Stimulated activated CD4-positive, alpha-beta T cell treated with anti-CD3 and anti-CD28 coated beads, Interleukin-4, amount 100 ng/mL, for 1 hour (primary cell): ENCODE measurements around the gene THRAP3.
"Not testable (repeated sequence)": the region's sequence is repeated elsewhere in the genome, so short reads cannot be mapped to it uniquely, and the experiment has no call there.

Experiments
- DNase-seq: peaks from one replicate; pipeline ENCODE4 v3.0.0-alpha.2; 2020

The THRAP3 gene

DNA sequence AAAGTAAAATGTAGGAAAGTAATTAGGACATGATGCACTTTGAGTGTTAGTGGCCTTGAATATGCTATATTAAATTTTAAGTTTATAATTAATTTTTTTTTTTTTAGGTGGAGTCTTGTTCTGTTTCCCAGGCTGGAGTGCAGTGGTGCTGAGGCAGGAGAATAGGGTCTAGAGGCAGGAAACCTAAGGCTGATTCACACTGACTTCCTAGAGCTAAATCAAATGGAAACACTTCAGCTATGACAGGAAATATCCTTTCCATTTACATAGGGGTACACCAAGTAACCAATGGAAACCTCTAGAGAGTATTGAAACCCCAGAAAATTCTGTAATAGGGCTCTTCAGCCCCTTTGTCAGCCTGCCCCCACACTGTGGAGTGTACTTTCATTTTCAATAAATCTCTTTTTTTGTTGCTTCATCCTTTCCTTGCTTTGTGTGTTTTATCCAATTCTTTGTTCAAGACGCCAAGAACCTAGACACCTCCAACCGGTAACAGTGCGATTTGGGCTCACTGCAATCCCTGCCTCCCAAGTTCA is 17.9 kb upstream of the THRAP3 start:
- DNase-seq, result no peak

DNA sequence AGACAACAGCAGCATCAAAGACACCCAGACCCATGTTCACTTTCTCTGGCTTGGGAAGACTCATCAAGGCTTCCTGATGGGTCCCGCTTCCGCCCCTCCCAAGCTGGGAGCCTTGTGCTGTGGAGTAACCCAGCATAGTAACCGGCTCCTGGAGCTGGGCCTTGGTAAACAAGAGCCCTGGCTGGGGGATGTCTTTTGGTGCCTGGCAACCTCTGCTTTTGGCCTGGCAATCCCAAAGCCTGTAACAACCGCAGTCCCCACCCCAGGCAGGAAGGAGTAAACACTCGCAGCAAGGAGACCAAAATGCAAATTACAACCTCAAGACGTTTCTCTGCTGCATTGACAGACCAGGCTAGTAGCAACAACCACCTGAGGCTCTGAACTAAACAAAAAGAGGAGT is 16.9 kb upstream of the THRAP3 start:
- DNase-seq, result no peak

DNA sequence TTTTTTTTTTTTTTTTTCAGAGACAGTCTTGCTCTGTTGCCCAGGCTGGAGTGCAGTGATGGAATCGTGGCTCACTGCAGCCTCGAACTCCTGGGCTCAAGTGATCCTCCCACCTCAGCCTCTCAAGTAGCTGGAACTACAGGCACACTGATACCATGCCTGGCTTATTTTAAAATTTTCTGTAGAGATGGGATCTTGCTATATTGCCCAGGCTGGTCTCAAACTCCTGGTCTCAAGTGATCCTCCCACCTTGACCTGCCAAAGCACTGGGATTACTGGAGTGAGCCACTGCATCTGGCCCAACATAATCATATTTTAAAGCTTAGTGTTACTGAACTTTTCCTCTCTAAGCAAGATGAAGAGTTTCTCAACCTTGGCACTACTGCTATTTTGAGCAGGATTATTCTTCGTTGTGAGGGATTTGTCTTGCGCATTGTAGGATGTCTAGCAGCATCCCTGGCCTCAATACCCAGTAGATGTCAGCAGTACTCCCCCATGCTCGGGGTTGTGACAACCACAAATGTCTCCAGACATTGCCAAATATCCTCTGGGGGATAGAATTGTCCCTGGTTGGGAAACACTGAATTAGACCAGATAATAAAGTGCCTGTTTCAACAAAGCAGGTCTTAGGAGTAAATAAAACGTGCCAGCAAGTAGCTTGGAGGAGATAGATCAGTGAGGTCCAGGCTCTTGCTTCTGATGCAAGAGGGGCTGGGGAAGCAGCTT is 15.1 kb upstream of the THRAP3 start:
- no peak for DNase-seq

DNA sequence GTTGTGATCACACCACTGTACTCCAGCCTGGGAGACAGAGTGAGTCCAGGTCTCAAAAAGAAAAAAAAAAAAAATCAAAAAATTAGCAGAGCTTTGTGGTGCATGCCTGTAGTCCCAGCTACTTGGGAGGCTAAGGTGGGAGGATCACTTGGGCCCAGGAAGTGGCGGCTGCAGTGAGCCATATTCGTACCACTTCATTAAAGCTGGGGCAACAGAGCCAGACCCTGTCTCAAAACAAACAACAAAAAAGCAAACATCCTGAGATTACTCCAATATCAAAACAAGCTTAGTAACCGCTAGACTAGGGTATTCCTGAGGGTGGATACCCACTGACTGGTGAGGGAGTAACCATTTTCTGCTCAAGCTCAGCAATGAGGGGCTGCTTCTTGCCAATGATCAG is 12.9 kb upstream of the THRAP3 start:
- DNase-seq, result no peak

DNA sequence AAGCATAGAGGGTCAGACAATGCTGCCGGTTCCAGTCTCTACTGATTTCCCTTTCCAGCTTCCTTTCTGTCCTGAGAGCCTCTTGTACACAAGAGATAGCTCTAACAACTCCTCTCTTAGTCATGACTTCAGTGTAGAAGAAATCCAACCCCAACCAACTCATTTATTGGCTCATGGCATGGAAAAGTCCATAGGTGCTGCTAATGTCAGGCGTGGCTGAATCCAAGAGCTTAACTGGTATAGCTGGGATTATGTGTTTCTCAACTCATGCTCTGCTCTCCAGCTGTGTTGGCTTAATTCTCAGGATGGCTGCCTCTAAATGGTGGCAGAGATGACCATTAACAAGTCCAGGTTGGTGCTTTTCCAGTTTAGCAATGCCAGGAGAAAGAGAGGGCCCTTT is 12.4 kb upstream of the THRAP3 start:
- no peak for DNase-seq

DNA sequence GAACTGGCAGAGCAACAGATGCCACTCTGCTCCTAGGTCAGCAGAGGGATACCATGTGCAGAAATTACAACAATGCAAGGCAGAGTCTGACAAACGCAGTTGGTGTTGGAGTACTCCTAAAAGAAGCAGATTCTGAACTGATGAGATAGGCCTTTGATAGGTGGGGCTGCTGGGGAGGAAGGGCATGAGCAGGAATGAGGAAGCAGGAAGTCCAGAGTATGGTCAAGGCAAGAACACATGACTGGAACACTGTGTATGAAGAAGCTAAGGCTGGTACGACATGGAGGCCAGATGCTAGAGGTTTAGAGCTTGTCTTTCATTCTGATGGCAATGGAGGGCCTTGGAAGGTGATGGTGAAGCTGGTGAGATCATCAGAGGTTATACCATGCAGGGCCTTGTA is 11.5 kb upstream of the THRAP3 start:
- DNase-seq, result no peak

DNA sequence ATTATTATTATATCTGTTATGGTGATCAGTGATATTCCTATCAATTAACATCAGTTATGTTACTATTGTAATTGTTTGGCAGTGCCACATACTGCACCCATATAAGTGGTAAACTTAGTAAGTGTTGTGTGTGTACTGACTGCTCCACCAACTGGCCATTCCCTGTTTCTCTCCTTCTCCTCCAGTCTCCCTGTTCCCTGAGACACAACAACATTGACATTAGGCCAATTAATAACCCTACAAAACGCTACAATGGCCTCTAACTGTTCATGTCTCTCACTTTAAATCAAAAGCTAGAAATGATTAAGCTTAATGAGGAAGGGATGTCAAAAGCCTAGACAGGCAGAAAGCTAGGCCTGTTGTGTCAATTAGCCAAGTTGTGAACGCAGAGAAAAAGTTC is 6.6 kb upstream of the THRAP3 start:
- DNase-seq, result no peak

DNA sequence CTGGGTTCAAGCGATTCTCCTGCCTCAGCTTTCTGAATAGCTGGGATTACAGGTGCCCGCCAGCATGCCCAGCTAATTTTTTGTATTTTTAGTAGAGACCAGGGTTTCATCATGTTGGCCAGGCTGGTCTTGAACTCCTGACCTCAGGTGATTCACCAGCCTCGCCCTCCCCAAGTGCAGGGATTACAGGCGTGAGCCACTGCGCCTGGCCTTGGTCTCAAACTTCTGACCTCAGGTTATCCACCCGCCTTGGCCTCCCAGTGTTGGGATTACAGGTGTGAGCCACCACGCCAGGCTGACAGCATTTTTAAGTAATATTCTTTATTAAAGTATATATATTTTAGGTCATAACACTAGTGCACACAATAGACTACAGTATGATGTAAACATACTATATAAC is 2.3 kb upstream of the THRAP3 start:
- DNase-seq, result not testable (repeated sequence)

DNA sequence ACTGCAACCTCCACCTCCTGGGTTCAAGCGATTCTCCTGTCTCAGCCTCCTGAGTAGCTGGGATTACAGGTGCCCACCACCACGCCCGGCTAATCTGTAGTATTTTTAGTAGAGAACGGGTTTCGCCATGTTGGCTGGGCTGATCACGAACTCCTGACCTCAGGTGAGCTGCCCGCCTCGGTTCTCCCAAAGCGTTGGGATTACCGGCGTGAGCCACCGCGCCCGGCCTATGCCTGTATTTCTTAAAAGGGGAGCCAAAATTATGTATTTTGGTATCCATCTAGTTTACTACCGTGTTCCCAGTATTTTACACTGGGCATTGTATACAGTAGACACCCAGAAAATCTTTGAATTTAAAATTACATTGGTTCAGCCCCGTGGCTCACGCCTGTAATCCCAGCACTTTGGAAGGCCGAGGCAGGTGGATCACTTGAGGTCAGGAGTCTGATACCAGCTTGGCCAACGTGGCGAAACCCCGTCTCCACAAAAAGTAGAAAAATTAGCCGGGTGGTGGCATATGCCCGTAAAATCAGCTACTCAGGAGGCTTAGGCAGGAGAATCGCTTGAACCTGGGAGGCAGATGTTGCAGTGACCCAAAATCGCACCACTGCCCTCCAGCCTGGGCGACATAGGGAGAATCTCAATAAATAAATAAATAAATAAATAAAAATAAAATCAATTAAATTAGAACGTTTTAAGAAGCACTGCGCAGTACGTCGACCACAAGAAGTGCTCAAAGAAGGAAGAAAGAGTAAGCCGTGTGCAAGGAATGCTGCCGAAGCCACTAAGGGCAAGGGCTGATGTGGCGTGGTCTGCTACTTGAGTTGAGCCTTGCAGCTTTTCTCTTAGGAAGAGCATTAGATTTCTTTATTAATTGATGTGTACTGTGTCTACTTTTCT is 1.5 kb upstream of the THRAP3 start:
- peak; percentile 5 for DNase-seq

DNA sequence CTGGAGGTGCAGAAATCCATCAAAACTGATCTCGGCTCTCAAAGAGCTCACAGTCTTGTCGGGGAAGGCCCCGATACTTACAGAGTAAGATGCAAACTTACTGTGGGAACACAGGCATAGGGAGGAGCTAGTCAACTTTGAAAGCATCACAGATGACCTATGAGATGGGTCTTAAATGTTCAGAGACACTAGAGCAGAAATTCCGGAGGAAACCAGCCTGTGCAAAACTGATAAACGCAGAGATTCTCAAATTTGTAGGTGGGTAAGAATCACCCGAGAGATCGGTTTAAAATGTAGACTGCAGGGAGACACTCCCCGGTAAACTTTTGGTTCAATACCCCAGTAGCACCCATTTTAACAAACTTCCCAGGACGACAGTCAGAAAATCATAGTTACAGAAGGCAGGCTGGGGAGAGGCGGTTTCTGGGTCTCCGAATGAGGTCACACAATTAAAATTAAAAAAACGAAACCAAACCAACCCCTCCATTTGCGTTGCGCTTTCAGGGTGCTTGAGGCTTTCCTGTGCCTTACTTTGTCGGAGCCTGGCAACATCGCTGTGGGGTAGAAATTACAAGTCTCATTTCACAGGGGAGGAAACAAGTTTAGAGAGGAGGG is 755 bp upstream of the THRAP3 start:
- DNase-seq, result no peak

DNA sequence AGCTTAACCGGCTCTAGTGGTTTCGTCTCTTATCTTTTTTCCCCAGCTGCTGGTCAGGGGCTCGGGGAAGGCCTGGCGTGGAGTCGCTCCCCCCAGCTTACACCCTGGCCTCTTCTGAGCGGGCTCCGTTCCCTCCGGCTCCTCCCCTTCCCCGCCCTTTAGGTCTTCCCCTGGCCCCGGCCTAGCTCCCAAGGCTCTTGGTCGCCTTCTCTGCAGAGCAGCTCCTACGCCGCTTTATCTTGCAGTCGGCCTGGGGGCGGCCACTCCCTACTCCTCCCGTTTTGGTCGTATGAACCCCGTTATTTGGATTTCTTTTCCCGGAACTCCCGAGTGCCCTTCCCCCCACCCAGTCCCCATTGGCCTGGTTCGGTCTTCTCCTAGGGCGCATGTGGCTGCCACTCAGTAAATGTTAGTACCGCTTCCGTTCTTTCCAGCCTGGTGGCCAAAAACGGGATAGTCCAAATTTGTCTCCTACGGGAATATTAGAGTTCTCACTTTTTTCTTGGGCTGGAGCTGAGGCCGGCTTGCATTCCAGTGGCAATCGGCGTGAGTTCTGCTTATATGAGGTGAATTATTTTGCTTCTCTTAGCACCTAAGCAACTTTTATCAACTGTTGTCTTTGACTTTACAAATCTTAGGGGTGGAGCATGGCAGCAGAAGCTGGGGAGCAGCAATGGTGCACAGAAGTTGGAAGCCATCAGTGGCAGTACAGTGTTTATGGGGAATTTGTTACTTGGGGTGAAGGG is 467 bp downstream of the THRAP3 start:
- DNase-seq, result no peak

DNA sequence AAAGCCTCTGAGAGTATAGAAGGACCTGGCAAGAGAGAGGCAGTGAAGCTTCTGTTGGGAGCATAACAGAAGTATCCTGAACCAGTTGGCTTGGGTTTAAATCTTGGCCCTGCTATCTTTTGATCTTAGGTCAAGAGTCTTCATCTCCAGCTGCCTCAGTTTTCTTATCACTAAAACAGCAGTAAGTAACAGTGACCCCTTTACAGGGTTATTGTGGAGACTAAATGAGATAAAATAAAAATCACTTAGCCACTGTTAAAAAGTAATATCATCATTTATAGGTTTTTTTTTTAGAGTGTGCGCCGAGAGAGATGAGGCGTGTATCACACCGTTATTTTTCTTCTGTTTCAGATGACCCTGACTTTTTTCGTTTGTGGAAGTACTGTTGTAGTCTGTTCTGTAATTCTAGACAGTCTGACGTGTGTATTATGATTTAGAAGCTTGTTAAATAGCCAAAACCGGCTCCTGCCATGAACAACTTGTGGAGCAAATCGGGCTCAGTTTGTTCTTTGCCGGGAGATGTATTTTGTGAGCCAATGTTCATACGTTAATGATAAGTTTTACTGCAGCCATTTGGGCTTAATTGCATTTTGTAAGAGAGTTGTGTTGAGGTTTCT is 1.1 kb downstream of the THRAP3 start:
- DNase-seq, result no peak

DNA sequence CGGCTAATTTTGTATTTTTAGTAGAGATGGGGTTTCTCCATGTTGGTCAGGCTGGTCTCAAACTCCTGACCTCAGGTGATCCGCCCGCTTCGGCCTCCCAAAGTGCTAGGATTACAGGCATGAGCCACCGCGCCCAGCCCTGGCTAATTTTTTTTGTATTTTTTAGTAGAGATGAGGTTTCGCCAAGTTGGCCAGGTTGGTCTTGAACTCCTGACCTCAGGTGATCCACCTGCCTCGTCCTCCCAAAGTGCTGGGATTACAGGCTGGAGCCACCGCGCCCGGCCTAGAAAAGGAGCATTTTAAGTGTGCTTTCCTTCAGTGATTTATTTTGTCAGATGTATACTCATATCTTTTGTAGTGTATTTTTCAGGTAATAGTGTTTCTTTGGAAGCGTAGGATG is 6.0 kb downstream of the THRAP3 start:
- not testable (repeated sequence) for DNase-seq

DNA sequence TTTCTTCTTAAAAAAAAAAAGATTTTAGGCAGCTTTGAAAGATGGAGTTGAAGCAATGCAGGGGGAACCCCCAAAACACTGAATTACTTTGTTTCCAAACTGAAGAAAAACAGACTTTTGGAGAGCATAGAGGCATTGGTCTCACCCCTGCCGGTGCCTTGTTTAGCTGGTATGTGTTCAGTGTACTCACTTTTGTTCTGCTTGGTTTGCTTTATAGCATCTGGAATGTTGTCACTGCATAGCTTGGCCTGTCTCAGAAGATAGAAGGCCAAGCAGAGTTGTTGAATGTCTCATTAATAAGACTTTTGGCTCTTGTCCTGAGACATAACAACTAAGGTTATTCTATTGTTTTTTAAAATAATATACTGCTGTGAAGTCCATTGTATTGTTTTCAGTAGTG is 6.9 kb downstream of the THRAP3 start:
- DNase-seq, result no peak

DNA sequence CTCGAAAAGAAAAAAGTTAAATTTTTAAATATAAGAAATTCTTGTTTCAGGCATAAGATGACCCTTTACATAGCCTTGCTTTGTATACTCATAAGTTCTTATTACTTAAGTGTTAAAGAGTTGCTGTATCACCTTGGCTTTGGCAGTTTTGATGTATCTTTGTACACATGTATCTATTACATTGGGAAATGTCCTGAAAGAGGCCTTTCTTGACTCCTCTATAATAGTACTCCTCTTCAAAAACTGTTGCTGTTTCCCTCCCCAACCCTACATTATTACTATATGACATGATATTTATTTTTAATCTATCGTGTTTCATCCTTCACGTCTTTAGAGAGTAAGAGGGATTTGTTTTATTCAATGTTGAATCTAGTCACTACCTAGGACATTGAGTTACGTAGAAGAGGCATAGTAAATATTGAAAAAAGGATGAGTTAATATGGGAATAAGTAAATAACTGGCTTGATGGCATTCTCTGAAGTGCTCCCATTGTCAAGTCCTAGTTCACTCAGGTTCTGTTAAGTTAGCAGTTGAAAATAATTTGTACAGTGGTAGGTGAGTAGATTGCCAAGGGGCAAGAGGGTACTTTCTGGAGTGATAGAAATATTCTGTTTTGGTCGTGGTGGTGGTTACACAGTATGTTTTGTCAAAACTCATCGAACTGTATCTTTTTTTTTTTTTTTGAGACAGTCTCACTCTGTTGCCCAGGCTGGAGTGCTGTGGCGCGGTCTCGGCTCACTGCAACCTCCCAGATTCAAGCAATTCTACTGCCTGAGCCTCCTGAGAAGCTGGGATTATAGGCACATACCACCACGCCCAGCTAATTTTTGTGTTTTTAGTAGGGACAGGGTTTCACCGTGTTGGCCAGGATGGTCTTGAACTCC is 8.2 kb downstream of the THRAP3 start:
- no peak for DNase-seq

DNA sequence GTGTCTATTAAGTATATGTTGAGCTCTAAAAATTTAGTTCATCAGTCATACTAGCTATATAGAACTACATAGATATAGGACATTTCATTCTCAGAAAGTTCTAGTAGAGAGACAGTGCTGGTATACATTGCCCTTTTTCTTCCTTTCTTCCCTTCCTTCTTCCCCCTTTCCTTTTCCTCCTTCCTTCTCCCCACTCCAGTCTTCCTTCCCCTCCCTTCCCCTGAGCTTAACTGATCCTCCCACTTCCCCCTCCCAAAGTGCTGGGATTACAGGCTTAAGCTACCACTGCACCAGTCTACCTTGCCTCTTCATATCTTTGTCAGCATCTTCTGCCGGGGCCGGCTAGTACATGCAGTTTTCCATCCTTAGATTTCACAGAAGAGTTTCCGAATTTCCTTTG is 12.1 kb downstream of the THRAP3 start:
- no peak for DNase-seq

DNA sequence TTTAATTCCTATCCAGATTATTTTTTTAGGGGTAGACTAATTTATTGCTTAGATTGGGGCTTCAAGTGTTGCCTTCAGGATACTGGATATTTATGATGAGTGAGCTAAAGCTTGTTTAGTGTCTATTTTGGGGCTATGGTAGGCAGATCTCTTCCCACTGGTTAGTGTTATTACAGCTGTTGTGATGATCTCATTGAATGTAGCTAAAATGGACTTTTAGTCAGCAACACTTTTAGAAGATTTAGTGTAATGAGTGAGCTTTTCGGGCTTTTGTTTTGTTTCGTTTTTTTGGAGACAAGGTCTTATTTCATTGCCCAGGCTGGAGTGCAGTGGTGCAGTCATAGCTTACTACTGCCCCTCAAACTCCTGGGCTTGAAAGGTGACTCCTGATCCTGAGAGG is 14.2 kb downstream of the THRAP3 start:
- DNase-seq, result no peak

DNA sequence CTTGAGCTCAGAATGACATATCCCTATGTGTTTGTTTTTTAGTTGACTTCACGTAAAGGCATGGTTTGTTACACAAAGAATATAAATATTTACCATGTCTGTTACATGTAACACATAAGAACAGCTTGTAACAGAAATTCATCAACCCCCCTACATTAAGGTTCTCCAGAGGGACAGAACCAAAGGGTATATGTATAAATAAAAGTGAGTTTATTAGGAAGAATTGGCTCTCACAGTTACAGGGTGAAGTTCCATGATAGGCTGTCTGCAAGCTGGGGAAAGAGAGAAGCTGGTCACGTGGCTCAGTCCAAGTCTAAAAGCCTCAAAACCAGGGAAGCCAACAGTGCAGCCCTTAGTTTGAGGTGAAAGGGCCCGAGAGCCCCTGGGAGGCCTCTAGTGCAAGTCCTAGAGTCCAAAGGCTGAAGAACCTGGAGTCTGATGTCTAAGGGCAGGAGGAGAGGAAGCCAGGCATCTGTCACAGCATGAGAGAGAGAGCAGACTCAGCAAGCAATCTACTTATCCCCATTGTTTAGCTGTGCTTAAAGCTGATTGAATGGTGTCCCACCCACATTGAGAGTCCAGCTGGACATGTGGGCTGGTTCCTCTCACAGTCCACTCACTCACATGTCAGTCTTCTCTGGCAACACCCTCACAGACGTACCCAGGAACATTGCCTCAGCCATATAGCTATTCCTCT is 15.8 kb downstream of the THRAP3 start:
- DNase-seq, result no peak

DNA sequence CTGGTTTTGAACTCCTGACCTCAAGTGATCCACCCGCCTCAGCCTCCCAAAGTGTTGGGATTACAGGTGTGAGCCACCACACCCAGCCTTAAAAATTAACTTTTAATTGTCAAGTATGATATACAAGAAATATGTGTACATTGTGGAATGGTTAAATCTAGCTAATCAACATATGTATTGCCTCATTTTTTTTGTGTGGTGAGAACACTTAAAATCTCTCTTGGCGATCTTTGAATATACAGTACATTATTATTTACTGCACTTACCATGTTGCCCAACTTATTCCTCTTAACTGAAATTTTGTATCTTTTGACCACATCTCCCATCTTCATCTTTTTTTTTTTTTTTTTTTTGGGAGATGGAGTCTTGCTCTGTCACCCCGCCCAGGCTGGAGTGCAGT is 23.3 kb downstream of the THRAP3 start:
- DNase-seq, result no peak

DNA sequence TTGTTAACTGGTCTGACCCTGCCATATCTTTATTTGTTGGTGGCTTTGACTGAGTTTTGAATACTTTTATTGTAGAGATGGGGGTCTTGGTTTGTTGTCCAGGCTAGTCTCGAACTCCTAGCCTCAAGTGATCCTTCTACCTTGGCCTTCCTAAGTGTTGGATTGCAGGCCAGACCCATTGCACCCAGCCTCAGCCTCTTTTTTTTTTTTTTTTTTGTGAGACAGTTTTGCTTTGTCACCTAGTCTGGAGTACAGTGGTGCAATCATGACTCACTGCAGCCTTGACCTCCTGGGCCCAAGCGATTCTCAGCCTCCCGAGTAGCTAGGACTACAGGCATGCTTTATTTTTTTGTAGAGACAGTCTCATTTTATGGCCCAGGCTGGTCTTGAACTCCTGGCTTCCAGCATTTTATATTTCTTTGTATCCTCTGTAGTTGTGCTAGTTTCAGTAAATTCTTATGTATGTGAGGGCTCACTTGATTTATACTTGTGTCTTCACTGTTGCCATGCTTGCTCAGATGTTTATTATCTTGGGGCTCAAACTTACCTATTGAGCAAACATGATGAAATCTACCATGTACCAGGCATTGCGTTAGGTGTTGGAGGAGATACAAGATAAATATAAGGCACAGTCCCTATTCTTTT is 24.1 kb downstream of the THRAP3 start:
- no peak for DNase-seq
